Fibroblast of upper back skin (primary cell): Measurements from ENCODE around the gene DERA.

Experiments used
- DNase-seq: peaks from one replicate; pipeline ENCODE4 v3.0.0-alpha.2; 2013

The DERA gene

DNA sequence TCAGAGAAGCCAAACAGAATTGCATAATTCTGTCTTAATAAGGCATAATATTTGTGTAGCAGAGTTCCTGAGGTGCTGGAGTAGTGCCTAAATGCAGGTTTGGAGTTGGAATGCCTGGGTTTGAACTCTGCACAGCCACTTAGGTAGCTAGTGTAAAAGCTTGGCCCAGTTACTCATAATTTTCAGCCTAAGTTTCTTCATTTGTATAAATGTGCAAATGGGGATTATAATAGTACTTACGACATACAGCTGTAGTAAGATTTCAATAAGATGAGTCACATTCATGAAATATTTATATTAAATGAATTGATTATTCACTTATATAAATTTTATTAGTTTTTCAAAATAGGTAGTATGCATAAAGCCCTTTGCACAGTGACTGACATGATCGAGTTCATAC lies 175.8 kb downstream of the DERA start:
- no peak for DNase-seq
